GM19455 (cell line): ENCODE data around the gene PRIM2.
"Not testable (repeated sequence)": the region's sequence is repeated elsewhere in the genome, so short reads cannot be mapped to it uniquely, and the experiment has no call there.

Experiments used
- ATAC-seq: cut with Tn5 transposase; IDR thresholded peaks from one replicate; pipeline ENCODE4 v1.9.1; 2021; ENCODE audit not compliant: unreplicated experiment

The PRIM2 gene

GRCh38 chr6:57359766-57360165 is 42.3 kb downstream of the PRIM2 start:
- not testable (repeated sequence) for ATAC-seq

- not testable (repeated sequence) for ATAC-seq
These were observed 44.9 kb downstream of the PRIM2 start for GRCh38 chr6:57362340-57362739.

- not testable (repeated sequence) for ATAC-seq
These were observed 47.7 kb downstream of the PRIM2 start for GRCh38 chr6:57365076-57365583.

- ATAC-seq, result not testable (repeated sequence)
These were observed 51.7 kb downstream of the PRIM2 start for GRCh38 chr6:57368965-57369731.

GRCh38 chr6:57371779-57372178 is 54.3 kb downstream of the PRIM2 start:
- not testable (repeated sequence) for ATAC-seq

GRCh38 chr6:57374764-57375163 is 57.3 kb downstream of the PRIM2 start:
- not testable (repeated sequence) for ATAC-seq

- not testable (repeated sequence) for ATAC-seq
These were observed 58.7 kb downstream of the PRIM2 start for GRCh38 chr6:57376083-57376482.

- ATAC-seq, result not testable (repeated sequence)
These were observed 71.7 kb downstream of the PRIM2 start for GRCh38 chr6:57389038-57389592.

- not testable (repeated sequence) for ATAC-seq
These were observed 73.4 kb downstream of the PRIM2 start for GRCh38 chr6:57390818-57391217.

- not testable (repeated sequence) for ATAC-seq
These were observed 74.6 kb downstream of the PRIM2 start for GRCh38 chr6:57392047-57392446.

GRCh38 chr6:57419341-57419740 is 101.9 kb downstream of the PRIM2 start:
- not testable (repeated sequence) for ATAC-seq

GRCh38 chr6:57421503-57421902 is 104.1 kb downstream of the PRIM2 start:
- ATAC-seq, result no peak

- no peak for ATAC-seq
These were observed 106.0 kb downstream of the PRIM2 start for GRCh38 chr6:57423468-57423867.

GRCh38 chr6:57431742-57432141 is 114.3 kb downstream of the PRIM2 start:
- not testable (repeated sequence) for ATAC-seq

GRCh38 chr6:57432157-57432556 is 114.7 kb downstream of the PRIM2 start:
- ATAC-seq, result no peak

- no peak for ATAC-seq
These were observed 115.7 kb downstream of the PRIM2 start for GRCh38 chr6:57432919-57433684.

- ATAC-seq, result not testable (repeated sequence)
These were observed 116.4 kb downstream of the PRIM2 start for GRCh38 chr6:57433790-57434189.

- no peak for ATAC-seq
These were observed 117.5 kb downstream of the PRIM2 start for GRCh38 chr6:57434944-57435343.

GRCh38 chr6:57435475-57436160 is 118.2 kb downstream of the PRIM2 start:
- no peak for ATAC-seq

- not testable (repeated sequence) for ATAC-seq
These were observed 123.3 kb downstream of the PRIM2 start for GRCh38 chr6:57440735-57441134.

GRCh38 chr6:57442133-57442532 is 124.7 kb downstream of the PRIM2 start:
- ATAC-seq, result not testable (repeated sequence)
